B cell (primary cell): ENCODE results near the gene EFNA2. TPM values are rescaled to one million over a fixed set of nuclear protein-coding genes. Genes with fewer than 3 reads are reported as not detected.

Source experiments
- ATAC-seq: fragments of 200-7000 bp; cut with Tn5 transposase; one replicate; pipeline ENCODE4 v1.10.0; 2021; ENCODE audit warnings: low read depth, mild to moderate bottlenecking, moderate number of reproducible peaks, moderate library complexity
- CTCF ChIA-PET: fragments of 350-600 bp; sonication (Branson Sonifier 250); formaldehyde crosslinking; loops from one replicate; lab custom pipeline; 2021; ENCODE audit warnings: antibody characterized with exemption, inconsistent platforms; lab: Charles Lee
- POLR2A ChIA-PET: fragments of 350-600 bp; sonication (Branson Sonifier 250); formaldehyde crosslinking; loops from one replicate; lab custom pipeline; 2021; ENCODE audit warnings: antibody characterized with exemption; lab: Charles Lee
- DNase-seq: peaks from one replicate; pipeline ENCODE4 v3.0.0; 2013
- H2AFZ ChIP-seq: 2 replicates; pipeline ENCODE4 v1.6.1; 2012; ENCODE audit warnings: mild to moderate bottlenecking, low read depth, low read length; ENCODE audit not compliant: insufficient read depth, poor library complexity, severe bottlenecking
- H3K27ac ChIP-seq, 2 donors: 1 replicate in 1 of 2; 2 replicates in 1 of 2; pipeline ENCODE4 v1.5.1; 2012 to 2013; ENCODE audit warnings: low read length in 2 of 2, mild to moderate bottlenecking in 2 of 2, moderate library complexity in 1 of 2
- H3K27me3 ChIP-seq, 4 experiments: fragments of 200-600 bp in 1 of 4; sonication (generic) in 1 of 4; replicated peaks in 1 of 4; 1 replicate in 2 of 4; 2 replicates in 2 of 4; pipeline versions ENCODE4 v1.6.1 to v1.7.0; 2013 to 2016; ENCODE audit warnings: low read length in 3 of 4, mild to moderate bottlenecking in 2 of 4, mixed read lengths in 1 of 4, moderate library complexity in 1 of 4; ENCODE audit not compliant: insufficient read depth in 4 of 4, control insufficient read depth in 3 of 4; ENCODE audit errors: control extremely low read depth in 1 of 4
- H3K36me3 ChIP-seq, 2 experiments: replicated peaks in 1 of 2; 1 replicate in 1 of 2; 2 replicates in 1 of 2; pipeline versions ENCODE4 v1.6.1 to v1.7.1; 2013; ENCODE audit warnings: low read length in 1 of 2; ENCODE audit not compliant: insufficient read depth in 2 of 2, control insufficient read depth in 1 of 2; ENCODE audit errors: control extremely low read depth in 1 of 2, extremely low read depth in 1 of 2
- H3K4me1 ChIP-seq, 2 donors: fragments of 200-600 bp in 1 of 2; sonication (generic) in 1 of 2; 1 replicate in 1 of 2; 2 replicates in 1 of 2; pipeline versions ENCODE4 v1.5.1 to v1.6.1; 2013 to 2017; ENCODE audit warnings: low read length in 2 of 2; ENCODE audit not compliant: control insufficient read depth in 2 of 2, insufficient read depth in 2 of 2
- H3K4me2 ChIP-seq: replicated peaks from 2 replicates; pipeline ENCODE3; 2012; ENCODE audit warnings: mild to moderate bottlenecking, low read depth, low read length; ENCODE audit not compliant: poor library complexity, severe bottlenecking
- H3K4me3 ChIP-seq, 5 experiments: fragments of 200-600 bp in 1 of 5; sonication (generic) in 1 of 5; 1 replicate in 3 of 5; 2 replicates in 2 of 5; pipeline versions ENCODE4 v1.5.1 to v1.7.0; 2011 to 2016; ENCODE audit warnings: low read length in 4 of 5, mild to moderate bottlenecking in 4 of 5, low read depth in 2 of 5, control low read depth in 1 of 5, moderate library complexity in 1 of 5; ENCODE audit not compliant: insufficient read depth in 1 of 5; ENCODE audit errors: control extremely low read depth in 1 of 5, extremely low read depth in 1 of 5
- H3K79me2 ChIP-seq: fragments of 200-600 bp; sonication (generic); one replicate; pipeline ENCODE4 v1.6.0; 2016; ENCODE audit warnings: low read length; ENCODE audit not compliant: control insufficient read depth, insufficient read depth
- H3K9ac ChIP-seq: fragments of 200-600 bp; sonication (generic); 2 replicates; pipeline ENCODE4 v1.6.1; 2017; ENCODE audit warnings: mild to moderate bottlenecking, low read length, moderate library complexity
- H3K9me3 ChIP-seq, 3 donors: one replicate each; pipeline versions ENCODE4 v1.6.1 to v1.7.1; 2013; ENCODE audit warnings: low read length in 2 of 3; ENCODE audit not compliant: control insufficient read depth in 2 of 3, insufficient read depth in 1 of 3; ENCODE audit errors: control extremely low read depth in 1 of 3
- H4K20me1 ChIP-seq: 2 replicates; pipeline ENCODE4 v1.6.0; 2012; ENCODE audit warnings: mild to moderate bottlenecking, low read length; ENCODE audit not compliant: insufficient read depth, control insufficient read depth, poor library complexity, severe bottlenecking
- H3K27ac Mint-ChIP-seq: one replicate; pipeline ENCODE4 v1.8.0; 2021; ENCODE audit warnings: mixed read lengths
- H3K27me3 Mint-ChIP-seq: one replicate; pipeline ENCODE4 v1.8.0; 2021; ENCODE audit warnings: mixed read lengths
- H3K4me1 Mint-ChIP-seq: one replicate; pipeline ENCODE4 v1.8.0; 2021; ENCODE audit warnings: mixed read lengths
- H3K4me3 Mint-ChIP-seq: one replicate; pipeline ENCODE4 v1.8.0; 2021; ENCODE audit warnings: mixed read lengths
- H3K9me3 Mint-ChIP-seq: one replicate; pipeline ENCODE4 v1.8.0; 2022; ENCODE audit warnings: mixed read lengths; ENCODE audit not compliant: insufficient read depth
- EZH2 ChIP-seq: IDR thresholded peaks from 2 replicates; pipeline ENCODE4 v1.6.1; 2012; ENCODE audit warnings: borderline replicate concordance, low read depth, mild to moderate bottlenecking, moderate library complexity, low read length; ENCODE audit not compliant: insufficient read depth, poor library complexity, severe bottlenecking
- WGBS: methylation state at CpG from one replicate; pipeline ENCODE4 v1.1.5; 2013; ENCODE audit warnings: missing lambda C conversion rate; ENCODE audit not compliant: insufficient coverage; 5-methylcytosine and 5-hydroxymethylcytosine counted together
- intact Hi-C: fragments of 100-400 bp; cut with micrococcal nuclease; formaldehyde crosslinking; loops from one replicate; pipeline ENCODE4 v1.10.0; 2022
- polyA plus RNA-seq: library from polyadenylated mRNA; depleted of rRNA; stranded (reverse); fragments of >200 nt; gene quantifications from 2 replicates; pipeline ENCODE4 v1.2.3, GENCODE V29; 2012
- total RNA-seq, 2 donors: library from RNA; stranded (reverse); fragments of 120-200 nt in 1 of 2; gene quantifications; 1 replicate in 1 of 2; 2 replicates in 1 of 2; pipeline versions ENCODE4 v1.2.3 to v1.2.4, GENCODE V29; 2013 to 2022
- TF ChIP-seq, protein P1 (sequence below): fragments of 200-600 bp; IDR thresholded peaks from one replicate; pipeline ENCODE4 v1.8.0; 2022; ENCODE audit warnings: antibody characterized with exemption, mild to moderate bottlenecking

The EFNA2 gene
- total and polyA plus RNA-seq, 2 donors (not counting 1 experiment from before 2014, with no cell fraction given) = not detected

DNA sequence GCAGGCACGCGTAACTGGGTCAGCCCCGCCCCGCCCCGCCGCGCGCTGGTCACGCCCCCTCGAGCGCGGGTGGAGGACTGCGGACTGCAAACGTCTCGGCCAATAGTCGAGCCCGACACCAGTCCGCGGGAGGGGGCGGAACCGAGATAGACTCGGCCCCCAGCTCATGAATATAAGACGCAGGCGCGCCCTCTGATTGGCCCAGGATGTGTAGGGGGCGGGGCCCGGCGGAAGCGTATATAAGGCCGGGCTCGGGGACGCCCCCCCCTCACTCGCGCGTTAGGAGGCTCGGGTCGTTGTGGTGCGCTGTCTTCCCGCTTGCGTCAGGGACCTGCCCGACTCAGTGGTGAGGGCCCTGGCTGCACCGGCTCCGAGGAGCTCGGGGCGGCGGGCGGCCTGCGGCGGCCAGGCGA is 16.6 kb upstream of the EFNA2 start, which contains the start of gene CIRBP:
CIRBP (plus strand) TSS at position 268 of the 413 bp plus-strand sequence. CDS start 1,602 bp downstream, outside the sequence.
- Mint-ChIP-seq H3K4me3 (peak within 1 kb of the TSS; percentile 95), H3K27me3 (no peaks in the 10 kb centered on the region), H3K27ac (peak within 1 kb of the TSS; percentile 95), H3K4me1 (peaks cover 80% of the 10 kb centered on the region), H3K9me3 (no peaks in the 10 kb centered on the region)
- peaks cover 65% of the 10 kb centered on the region for H3K79me2 ChIP-seq
- peaks cover 9 to 42% of the 10 kb centered on the region in 2 experiments for H3K36me3 ChIP-seq
- no peaks in the 10 kb centered on the region for H3K9me3 ChIP-seq
- ChIA-PET POLR2A (interaction anchor here (0.5 to 11.0 kb wide), 34 partner anchors 11 to 1975 kb away, joined by 3 to 402 read pairs (median 4); partner anchors contain the start of genes ATP5F1D, CBARP, GPX4 and NCLN), CTCF (interaction anchor here (0.6 to 10.0 kb wide), 11 partner anchors 8 to 156 kb away, joined by 3 to 658 read pairs (median 3); partner anchors contain the start of genes ATP5F1D and NDUFS7)
- no peak for TF ChIP-seq EZH2
- intact Hi-C loops = loop anchor here (1.0 to 5.0 kb wide), 3 partner anchors 9 to 222 kb away; partner anchors contain the start of genes GPX4, PCSK4 and REEP6
- peaks cover 67% of the 10 kb centered on the region for H4K20me1 ChIP-seq
- peak within 1 kb of the TSS; percentile 88 to 92 for H3K27ac ChIP-seq
- no peak within 1 kb of the TSS for H2AFZ ChIP-seq
- DNase-seq (peak; percentile 100), ATAC-seq (peak; percentile 66)
- peak within 1 kb of the TSS; percentile 73 for H3K9ac ChIP-seq
- peaks cover 67 to 86% of the 10 kb centered on the region in 2 donors for H3K4me1 ChIP-seq
- no peaks in the 10 kb centered on the region for H3K27me3 ChIP-seq
- peak within 1 kb of the TSS; percentile 83 for H3K4me2 ChIP-seq
- H3K4me3 ChIP-seq = peak within 1 kb of the TSS; percentile 75 to 96 (median 85)
- under 1% methylated on average over 50 of the region's 50 CpGs for WGBS

DNA sequence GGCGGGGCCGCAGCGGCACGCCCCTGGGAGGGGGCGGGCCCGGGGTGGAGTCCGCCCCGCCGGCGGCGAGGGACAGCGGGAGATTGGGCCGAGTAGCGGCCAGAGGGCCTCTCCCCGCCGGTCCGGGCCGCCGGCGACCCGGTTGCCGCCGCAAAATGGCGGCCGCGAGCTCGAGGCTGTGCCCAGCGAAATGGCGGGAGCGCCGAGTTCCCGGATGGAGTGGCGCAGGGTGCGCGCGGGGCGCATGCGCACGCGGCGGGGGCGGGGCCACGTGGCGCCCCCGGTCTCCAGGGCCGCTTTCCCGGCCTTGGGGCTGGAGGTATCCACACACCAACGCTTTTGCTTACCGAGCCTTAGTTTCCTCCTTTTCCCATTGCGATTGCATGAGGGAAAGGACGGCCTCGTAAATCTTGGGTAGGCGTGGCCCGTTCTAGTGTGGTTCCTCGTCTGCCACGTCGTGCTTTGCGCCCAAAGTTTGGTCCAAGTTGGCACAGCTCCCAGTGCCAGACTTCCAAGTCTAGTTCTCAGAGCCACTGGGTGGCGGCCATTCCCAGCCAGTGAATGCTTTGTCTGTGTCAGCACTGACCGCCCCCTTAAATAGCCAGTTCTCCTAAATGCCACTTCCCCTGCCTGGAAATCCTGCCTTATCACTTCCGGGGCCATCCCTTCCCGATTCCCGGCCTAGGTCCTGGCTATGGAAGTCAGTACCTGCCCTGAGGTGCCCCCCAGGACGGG is 16.0 kb upstream of the EFNA2 start:
- ATAC-seq (peak; percentile 7), DNase-seq (peak; percentile 92)
- Histone ChIP-seq H3K27me3 (no peaks in the 10 kb centered on the region), H2AFZ (no peak overlapping the region), H3K9ac (peak overlapping the region; percentile 73), H4K20me1 (peaks cover 72% of the 10 kb centered on the region), H3K4me2 (peak overlapping the region; percentile 83), H3K4me1 (peaks cover 65 to 86% of the 10 kb centered on the region in 2 donors), H3K79me2 (peaks cover 71% of the 10 kb centered on the region), H3K9me3 (no peaks in the 10 kb centered on the region), H3K27ac (peak overlapping the region; percentile 88 to 92), H3K36me3 (peaks cover 9 to 48% of the 10 kb centered on the region in 2 experiments), H3K4me3 (peak overlapping the region; percentile 75 to 96 (median 85))
- intact Hi-C loops = loop anchor here (1.0 to 5.0 kb wide), 3 partner anchors 9 to 221 kb away; partner anchors contain the start of genes GPX4, PCSK4 and REEP6
- H3K27me3 Mint-ChIP-seq = no peaks in the 10 kb centered on the region
- H3K4me3 Mint-ChIP-seq = peak overlapping the region; percentile 88
- under 1% methylated on average over 64 of the region's 64 CpGs for WGBS
- H3K9me3 Mint-ChIP-seq = no peaks in the 10 kb centered on the region
- H3K4me1 Mint-ChIP-seq = peaks cover 76% of the 10 kb centered on the region
- ChIA-PET CTCF (interaction anchor here (0.6 to 10.0 kb wide), 11 partner anchors 9 to 157 kb away, joined by 3 to 658 read pairs (median 3); partner anchors contain the start of genes ATP5F1D and NDUFS7), POLR2A (interaction anchor here (0.5 to 11.0 kb wide), 21 partner anchors 10 to 322 kb away, joined by 3 to 402 read pairs (median 4); partner anchors contain the start of genes ATP5F1D, CBARP, GPX4 and REEP6)
- TF ChIP-seq, protein P1, sequence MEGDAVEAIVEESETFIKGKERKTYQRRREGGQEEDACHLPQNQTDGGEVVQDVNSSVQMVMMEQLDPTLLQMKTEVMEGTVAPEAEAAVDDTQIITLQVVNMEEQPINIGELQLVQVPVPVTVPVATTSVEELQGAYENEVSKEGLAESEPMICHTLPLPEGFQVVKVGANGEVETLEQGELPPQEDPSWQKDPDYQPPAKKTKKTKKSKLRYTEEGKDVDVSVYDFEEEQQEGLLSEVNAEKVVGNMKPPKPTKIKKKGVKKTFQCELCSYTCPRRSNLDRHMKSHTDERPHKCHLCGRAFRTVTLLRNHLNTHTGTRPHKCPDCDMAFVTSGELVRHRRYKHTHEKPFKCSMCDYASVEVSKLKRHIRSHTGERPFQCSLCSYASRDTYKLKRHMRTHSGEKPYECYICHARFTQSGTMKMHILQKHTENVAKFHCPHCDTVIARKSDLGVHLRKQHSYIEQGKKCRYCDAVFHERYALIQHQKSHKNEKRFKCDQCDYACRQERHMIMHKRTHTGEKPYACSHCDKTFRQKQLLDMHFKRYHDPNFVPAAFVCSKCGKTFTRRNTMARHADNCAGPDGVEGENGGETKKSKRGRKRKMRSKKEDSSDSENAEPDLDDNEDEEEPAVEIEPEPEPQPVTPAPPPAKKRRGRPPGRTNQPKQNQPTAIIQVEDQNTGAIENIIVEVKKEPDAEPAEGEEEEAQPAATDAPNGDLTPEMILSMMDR = no peak
- no peak for TF ChIP-seq EZH2
- peak overlapping the region; percentile 87 for H3K27ac Mint-ChIP-seq
